ENCODE measurements around the gene CRMP1. TPM values are rescaled to one million over a fixed set of nuclear protein-coding genes. Genes with fewer than 3 reads are reported as not detected.

The CRMP1 gene
- total RNA-seq, 1 donor from 2014 or later: 0.16 TPM

DNA sequence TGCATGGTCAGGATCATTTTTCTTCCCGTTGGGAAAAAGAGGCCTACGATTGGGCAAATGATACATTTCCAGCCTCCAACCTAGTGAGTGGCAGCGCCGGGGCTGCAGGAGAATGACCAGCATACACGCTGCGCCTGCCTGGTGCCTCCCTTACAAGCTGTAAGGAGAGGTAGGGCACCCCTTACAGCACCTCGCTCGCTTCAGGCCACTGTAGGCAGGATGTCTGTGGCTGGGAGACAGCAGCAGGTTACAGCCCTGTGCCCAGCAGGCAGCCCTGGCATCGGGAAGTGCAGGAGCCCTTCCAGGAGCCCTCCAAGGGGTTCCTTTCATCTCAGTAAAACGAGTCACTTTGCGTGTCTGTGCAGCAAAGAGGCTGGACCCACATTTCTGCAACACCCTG lies 93.5 kb downstream of the CRMP1 start:
- peak; percentile 87 for DNase-seq (ENCODE audit: low spot score)

DNA sequence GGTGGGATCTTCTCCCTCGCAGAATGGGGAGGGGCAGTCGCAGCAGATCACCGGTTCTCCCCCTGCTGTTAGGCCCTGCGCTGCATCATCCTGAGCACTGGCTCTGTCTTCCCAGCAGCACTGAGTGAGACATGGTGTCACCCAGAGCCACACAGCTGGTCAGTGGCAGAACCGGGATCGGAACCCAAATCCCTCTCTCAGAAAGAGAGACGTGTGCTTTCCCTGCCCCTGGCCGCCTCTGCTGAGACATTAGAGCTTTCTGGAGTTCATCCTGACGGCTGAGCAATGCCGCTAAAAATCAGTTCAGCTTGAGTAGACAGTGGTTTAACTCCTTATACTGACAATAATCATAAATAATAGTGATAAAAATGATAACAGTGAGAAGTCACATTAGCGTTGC lies 93.9 kb downstream of the CRMP1 start:
- DNase-seq (ENCODE audit: low spot score): peak; percentile 39

DNA sequence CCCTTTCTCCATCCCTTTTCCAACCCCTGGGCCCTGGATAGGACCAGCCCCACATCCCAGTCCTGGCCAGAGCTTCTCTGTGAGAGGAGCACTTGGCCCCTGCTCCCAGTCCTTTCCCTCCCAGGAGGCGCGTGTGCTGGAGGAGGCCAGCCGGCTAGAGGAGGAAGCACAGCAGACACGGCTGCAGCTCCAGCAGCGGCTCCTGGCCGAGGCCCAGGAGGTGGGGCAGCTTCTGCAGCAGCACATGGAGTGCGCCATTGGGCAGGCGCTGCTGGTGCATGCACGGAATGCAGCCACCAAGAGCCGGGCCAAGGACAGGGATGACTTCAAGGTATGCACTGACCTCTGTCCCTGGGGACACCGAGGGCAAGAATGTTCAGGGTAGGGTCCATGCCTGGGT lies 94.4 kb downstream of the CRMP1 start:
- peak; percentile 79 for DNase-seq (ENCODE audit: low spot score)

DNA sequence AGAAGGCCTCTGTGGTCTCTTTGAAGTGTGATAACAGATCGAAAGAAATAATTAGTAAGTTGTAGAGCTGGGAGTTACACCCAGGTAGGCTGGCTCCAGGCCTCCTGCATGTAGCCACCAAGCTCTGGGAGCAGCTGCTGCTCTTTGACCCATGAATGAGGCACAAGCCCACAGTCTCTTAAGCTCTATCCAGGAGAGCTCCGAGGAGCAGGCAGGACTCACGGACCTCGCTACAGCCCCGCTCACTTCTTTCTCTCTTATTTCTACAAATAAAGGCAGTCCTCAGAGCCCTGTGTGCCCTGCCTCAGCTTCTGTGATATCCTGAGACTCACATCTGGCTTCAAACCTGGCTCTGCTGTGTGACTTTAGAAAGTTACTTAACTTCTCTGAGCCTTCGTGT lies 95.0 kb downstream of the CRMP1 start:
- peak; percentile 53 for DNase-seq (ENCODE audit: low spot score)

DNA sequence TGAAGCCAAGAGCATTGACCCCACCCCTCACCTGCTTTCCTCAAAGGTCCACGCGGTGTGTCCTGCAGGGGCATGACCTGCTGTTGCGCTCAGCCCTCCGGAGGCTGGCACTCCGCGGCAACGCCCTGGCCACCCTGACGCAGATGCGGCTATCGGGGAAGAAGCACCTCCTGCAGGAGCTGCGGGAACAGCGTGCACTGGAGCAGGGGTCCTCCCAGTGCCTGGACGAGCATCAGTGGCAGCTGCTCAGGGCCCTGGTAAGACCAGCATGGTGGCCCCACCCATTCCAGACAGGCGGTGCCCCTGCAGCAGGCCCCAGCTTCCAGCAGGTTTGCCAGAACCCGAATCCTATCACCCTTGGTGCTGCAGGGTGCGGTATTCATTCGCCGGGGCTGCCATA lies 95.9 kb downstream of the CRMP1 start:
- DNase-seq (ENCODE audit: low spot score): peak; percentile 88

DNA sequence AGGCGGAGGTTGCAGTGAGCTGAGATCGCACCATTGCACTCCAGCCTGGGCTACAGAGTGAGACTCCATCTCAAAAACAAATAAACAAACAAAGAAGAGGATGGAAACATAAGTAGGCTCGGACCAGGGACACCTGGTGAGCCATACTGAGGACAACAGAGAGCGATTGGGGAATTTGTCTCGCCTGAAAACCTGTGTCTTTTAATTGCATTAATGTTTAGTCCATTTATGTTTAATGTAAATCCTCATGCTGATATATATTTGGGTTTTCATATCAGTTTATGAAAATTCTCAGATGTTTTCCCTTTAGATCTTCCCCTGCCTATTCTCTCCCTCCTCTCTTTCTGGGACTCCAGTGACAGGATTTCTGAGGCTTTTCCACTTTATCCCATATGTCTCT lies 97.3 kb downstream of the CRMP1 start:
- no peak for DNase-seq (ENCODE audit: low spot score)

DNA sequence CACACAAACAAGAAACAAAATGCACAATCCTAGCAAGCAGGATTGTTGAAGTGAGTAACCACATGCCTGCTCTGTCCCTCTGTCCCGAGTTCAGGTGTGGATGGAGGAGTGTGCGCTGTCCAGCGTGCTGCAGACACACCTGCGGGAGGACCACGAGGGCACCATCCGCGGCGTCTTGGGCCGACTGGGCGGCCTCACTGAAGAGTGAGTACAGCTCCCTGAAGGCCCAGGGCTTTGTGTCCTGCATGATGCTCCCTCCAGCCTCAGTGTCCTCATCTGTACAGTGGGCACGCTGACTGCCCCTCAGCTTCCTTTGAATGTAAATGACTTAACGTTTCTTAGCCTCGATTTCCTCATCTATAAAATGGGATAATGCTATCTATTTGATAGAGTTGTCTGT lies 99.4 kb downstream of the CRMP1 start:
- peak; percentile 79 for DNase-seq (ENCODE audit: low spot score)

DNA sequence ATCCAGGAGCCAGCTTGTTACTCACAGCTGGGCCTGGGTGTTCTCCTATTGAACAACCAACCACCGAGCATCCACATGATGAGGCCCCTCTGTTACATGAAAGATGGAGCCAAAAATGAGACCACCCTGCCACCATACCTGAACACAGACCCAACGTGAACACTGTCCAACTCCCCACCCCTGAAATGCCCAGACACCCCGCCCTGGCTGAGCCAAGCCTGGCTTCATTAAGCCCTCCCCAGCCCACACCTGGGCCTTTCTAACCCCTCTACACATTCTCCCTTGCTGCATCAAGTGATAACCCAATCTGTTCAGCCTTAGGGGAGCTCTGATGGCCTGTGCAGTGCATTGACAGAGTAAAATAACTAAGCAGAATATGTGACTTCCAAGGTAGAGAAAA lies 101.2 kb downstream of the CRMP1 start:
- peak; percentile 79 for DNase-seq (ENCODE audit: low spot score)

DNA sequence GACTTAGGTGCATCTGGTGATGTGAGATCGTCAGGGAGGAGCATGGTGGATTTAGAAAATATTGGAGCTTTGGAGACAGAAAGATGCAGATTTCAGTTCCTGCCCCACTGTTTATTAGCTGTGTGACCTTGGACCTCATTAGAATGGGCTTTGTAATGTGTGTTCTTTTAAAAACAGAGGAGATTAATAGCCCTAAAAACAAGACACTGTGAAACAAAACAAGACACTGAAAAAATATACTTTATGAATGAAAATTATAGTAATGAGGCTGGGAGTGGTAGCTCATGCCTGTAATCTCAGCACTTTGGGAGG lies 102.4 kb downstream of the CRMP1 start:
- DNase-seq (ENCODE audit: low spot score): no peak

DNA sequence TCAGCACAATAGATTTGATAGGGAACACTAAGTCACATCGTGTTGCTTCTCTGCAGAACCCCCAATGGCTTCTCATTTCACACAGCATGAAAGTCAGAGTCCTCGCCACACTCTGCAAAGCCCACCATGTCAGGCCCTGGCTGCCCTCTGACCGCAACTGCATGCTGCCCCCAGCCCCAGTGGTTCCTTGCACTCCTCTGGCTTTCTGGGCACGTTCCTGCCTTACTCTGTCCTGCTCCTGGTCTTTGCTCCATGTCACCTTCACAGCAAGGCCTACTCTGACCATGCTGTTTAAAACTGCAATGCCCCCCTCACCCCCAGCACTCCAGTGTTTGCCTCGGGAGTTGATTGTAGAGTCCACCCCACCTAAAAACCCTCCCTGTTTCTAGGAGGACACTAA lies 103.7 kb downstream of the CRMP1 start:
- peak; percentile 20 for DNase-seq (ENCODE audit: low spot score)

DNA sequence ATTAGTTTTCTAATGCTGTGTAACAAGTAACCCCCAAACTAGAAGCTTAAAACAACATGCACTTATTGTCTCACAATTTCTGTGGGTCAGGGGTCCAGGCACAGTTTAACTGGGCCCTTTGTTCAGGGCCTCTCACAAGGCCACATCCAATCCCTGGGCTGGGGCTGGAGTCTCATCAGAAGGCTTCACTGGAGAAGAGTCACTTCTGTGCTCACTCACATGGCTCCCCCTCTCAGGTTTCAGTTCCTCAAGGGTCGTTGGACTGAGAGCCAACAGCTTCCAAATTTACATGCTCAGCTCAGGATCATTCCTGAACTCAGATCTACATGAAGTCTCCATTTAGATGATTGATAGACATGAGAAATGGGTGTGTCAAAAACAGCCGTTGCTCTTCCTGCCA lies 104.7 kb downstream of the CRMP1 start:
- peak; percentile 41 for DNase-seq (ENCODE audit: low spot score)

DNA sequence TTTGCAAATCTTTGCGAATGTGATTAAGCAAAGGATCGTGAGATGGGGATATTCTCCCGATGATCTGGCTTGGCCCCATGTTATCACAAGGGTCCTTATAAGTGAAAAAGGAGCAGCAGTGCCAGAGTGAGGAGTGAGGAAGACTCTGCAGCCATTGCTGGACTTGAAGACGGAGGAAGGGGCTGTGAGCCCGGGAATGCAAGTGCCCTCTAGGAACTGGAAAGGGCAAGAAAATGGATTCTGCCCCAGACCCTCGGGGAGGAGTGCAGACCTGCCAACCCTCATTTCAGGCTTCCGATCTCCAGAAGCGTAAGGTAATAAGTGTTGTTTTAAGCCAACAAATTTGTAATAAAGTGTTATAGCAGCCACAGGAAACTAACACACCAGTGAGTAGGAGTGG lies 105.6 kb downstream of the CRMP1 start:
- DNase-seq (ENCODE audit: low spot score): no peak

DNA sequence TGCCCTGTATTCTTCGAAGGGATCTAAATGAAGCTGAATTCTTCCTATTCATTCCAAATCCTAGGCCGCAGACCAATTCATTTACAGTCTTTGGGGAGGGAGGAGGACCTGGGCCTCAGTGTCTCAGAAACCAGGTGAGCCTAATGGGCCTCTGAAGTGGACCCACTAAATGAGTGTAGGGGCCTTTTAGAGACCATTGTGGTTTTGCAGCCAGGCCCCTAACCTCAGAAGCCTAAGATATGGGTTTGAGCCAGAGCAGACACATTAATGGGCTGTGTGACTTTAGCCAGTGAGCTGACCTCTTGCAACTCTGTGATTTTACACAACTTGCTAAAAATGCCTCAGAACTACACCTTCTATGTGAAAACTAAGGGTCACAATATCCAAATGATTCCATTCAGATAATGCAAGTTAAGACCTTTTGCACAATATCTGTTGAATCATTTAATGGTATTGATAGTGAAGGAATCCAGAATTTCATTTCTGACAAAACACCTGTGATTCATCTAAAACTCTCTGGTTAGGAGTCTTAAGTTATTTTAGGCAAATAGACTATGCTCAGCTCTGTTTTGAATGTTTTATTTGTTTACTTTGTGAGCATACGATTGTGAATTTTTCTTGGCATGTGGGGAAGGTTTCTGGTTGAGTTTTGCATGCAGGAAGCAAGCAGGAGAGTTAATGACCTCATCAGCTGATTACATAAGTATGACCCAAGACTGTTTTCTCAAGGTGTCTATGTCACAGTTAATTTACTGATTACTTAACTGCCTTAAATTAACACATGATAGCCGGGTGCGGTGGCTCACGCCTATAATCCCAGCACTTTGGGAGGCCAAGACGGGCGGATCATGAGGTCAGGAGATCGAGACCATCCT lies 106.8 kb downstream of the CRMP1 start:
- peak; percentile 26 for DNase-seq (ENCODE audit: low spot score)

DNA sequence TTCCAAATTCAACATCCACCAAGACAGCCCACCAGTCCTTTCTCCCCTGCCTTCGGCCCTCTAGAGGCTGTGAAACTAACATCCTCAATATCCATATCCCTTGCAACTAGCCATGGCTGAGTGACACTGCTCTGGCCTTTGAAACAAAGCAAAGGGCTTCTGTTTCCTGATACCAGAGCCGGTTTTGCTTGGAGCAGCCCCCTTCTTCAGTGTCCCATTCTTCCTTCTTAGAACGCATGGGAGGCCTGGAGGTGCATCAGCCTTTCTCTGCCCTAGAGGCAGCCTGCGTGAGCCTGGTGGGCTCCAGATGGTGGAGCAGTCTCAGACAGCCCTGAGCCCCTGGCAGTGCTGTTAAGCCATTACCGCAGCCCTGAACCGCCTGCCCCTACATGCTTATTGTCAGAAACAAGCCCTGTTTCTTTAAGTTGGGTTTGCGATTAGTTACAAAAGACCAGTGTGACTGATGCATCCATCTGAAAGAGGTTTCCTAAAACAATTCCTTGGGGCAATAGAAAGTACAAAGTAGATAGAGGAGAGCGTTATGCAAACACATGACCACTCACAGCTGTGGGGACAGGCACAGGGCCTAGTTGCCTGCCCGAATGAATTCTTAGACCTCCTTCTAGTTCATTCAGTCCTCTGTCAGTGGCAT lies 107.8 kb downstream of the CRMP1 start:
- peak; percentile 57 for DNase-seq (ENCODE audit: low spot score)

DNA sequence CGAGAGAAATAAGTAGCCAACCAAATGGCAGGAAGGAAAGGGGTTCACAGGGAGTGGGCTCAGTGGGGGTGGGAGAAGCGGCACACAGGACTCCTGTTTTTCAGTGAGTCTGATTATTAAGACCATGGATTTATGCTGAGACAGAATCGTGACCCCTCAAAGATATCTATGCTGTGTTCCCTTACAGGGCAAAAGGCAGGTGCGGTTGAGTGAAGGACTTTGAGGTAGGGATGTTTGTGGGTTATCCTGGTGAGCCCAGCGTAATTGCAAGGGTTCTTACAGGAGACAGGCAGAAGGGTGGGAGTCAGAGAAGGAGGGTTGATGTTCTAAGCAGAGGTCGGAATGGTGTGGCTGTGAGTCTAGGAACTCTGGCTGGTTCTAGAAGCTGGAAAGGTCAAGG lies 108.9 kb downstream of the CRMP1 start:
- peak; percentile 28 for DNase-seq (ENCODE audit: low spot score)

DNA sequence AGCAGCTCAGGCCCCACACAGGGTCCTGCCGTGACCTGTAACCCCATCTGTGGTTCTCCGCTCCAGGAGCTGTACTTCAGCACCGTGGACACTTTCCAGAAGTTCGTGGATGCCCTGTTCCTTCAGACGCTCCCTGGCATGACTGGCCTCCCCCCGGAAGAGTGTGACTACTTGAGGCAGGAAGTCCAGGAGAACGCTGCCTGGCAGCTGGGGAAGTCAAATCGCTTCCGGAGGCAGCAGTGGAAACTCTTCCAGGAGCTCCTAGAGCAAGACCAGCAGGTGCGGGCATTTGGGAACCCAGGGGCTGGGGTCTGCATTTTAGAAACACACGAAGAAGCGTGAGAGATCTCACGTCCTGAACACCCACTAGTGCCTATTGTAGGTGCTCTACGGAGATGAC lies 109.4 kb downstream of the CRMP1 start:
- peak; percentile 72 for DNase-seq (ENCODE audit: low spot score)

DNA sequence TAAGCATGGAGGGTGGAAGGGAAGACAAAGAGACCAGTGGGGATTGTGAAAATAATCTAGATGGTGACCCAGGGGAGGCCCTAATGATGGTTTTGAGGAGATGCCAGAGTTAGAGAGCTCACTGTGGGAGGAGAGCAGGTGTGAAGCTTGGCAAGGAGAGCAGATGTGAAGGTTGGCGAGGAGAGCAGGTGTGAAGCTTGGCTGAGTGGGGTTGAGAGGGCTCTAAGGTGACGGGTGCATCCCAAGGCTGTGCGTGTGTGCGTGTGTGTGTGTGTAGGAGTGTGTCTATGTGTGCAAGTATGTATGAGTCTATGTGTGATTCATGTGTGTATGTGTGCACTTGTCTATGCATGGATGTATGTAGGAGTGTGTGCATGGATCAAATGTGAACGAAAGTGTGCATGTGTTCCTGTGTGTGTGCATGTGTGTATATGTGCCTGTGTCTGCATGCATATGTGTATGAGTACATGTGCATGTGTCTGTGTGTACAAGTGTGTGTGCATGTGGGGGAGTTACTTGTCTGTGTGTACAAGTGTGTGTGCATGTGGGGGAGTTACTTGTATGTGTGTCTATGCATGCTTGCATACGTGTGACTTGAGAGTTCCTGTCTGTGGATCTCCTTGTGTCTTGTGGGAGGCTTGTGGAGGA lies 109.9 kb downstream of the CRMP1 start:
- peak; percentile 14 for DNase-seq (ENCODE audit: low spot score)

DNA sequence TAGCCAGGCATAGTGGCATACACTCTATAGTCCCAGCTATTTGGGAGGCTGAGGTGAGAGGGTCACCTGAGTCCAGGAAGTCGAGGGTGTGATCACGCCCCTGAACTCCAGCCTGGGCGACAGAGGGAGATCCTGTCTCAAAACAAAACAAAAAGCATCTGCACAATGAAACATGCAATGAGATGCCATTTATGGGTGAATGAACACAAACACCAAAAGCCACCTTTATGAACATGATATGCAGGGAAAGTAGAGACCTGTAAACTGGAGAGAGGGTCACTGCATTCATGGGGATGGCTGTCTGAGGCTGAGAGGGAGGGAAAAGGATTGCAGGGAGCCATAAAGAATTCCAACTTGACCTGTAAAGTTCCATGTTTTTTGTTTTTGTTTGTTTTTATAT lies 111.2 kb downstream of the CRMP1 start:
- no peak for DNase-seq (ENCODE audit: low spot score)

DNA sequence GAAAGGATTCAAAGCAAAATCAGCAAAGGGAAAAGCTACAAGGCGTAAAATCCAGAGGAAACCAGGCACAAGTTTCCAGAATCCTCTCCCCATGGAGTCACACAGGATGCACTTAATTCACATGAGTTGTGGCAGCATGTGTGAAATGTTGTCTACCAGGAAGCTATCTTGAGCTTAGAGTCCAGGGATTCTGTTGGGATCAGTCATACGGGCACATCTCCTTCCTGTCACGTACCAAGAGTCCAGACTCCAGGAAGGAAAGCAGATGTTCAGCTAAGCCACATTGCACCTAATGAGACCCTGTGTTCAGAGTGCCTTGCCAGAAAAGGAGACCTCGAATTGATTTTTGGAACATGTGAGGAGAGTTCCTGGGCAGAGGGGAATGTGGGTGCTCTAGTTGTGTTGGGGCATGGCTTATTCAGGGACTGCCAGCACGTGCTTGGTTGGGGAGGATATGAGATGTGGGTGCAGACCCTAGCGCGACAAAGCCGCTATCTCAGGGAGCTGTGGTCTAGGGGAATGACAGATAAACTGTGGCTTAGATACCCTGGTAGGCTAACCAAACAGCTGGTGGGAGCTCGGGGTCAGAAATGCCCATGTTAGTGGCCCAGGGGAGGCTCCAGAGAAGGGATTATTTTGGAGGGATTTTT lies 111.9 kb downstream of the CRMP1 start:
- peak; percentile 41 for DNase-seq (ENCODE audit: low spot score)

DNA sequence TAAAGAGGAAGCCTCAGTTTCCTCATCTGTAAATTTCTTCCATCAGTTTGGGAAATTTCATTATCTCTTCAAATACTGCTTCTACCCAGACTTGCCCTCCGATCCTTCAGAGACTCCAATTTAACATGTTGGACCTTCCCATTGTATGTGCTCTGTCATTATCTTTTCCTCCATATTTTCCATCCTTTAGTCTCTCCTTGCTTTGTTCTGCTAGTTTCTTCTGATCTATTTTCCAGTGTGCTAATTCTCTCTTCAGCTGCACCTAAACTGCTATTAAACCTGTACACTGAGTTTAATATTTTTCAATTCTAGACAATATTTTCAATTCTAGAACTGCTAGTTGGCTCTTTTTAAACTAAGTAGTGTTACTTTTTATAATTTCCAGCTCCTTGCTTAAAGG lies 116.4 kb downstream of the CRMP1 start:
- DNase-seq (ENCODE audit: low spot score): no peak

DNA sequence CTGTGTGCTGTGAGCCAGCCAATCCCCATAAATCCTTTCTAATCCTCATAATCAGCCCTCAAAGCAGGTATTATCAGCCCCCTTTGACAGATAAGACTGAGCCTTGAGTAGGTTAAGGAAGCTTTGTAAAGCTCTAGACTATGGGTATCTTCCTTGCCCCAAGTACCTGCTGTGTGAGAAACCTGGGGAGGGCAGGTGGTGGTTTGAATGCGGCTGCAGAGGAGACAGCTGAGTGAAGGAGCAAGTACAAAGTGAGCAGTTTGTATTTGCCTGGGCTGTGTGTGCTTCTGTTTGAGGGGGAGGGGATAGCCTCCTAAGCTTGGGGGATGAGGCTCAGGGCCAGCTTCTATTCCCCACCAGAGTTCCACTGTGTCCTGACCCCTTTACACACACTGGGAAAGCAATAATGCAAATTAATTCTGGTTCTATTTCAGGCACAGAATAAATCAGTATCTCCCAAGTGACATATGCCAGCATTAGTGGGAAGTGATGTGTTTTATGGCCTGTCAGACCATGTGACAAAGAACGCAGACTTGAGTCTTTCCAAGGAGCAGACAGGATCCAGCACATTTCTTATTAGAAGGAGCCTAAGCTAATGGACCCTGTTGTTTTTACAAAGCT lies 118.4 kb downstream of the CRMP1 start:
- DNase-seq (ENCODE audit: low spot score): peak; percentile 16

DNA sequence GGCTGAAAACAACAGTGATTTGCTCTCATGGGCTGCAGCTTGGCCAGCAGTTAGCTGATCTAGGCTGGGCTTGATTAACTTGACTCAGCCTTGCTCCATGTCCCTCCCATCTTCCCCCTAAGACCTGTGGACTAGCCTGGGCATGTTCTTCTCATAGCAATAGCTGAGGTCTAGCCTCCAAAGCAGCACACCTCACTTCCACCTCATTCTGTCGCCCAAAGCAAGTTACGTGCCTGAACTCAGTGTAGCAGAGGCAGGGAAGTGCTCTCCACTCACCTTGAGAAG lies 119.7 kb downstream of the CRMP1 start:
- DNase-seq (ENCODE audit: low spot score): peak; percentile 62
